ENCODE results near the gene SSH3.

- TF ChIP-seq CTCF (IDR thresholded peaks at IDR 0.05; ENCODE audit: insufficient read depth, low read length) (no peak), REST (IDR thresholded peaks at IDR 0.05; ENCODE audit: insufficient replicate concordance, low read depth) (no peak), POLR2AphosphoS5 (IDR thresholded peaks at IDR 0.05; ENCODE audit: low read depth) (no peak), GABPA (IDR thresholded peaks at IDR 0.05; ENCODE audit: low read depth) (no peak), SPI1 (IDR thresholded peaks at IDR 0.05; ENCODE audit: borderline replicate concordance, low read depth) (no peak)
Observed at GRCh38 chr11:67320011-67320410, 16.7 kb downstream of the SSH3 start.

All from HL-60 (cell line).